DOHH2 (cell line): Measurements from ENCODE around the gene DUSP8.
"Not testable (repeated sequence)": the region's sequence is repeated elsewhere in the genome, so short reads cannot be mapped to it uniquely, and the experiment has no call there.

Experiments used
- CTCF ChIP-seq: fragments of 200-600 bp; sonication (generic); IDR thresholded peaks from one replicate; pipeline ENCODE4 v1.5.1; 2014; ENCODE audit warnings: antibody characterized with exemption, mild to moderate bottlenecking, low read depth, low read length; ENCODE audit not compliant: poor library complexity, severe bottlenecking
- EZH2phosphoT487 ChIP-seq: fragments of 200-600 bp; sonication (generic); IDR thresholded peaks from 2 replicates; pipeline ENCODE4 v1.6.1; 2017; ENCODE audit warnings: borderline replicate concordance, mild to moderate bottlenecking, antibody characterized with exemption, low read length, moderate library complexity, mixed read lengths

- TF ChIP-seq CTCF, EZH2phosphoT487: not testable (repeated sequence)
These were observed 24.6 kb upstream of the DUSP8 start for GRCh38 chr11:1596576-1597121.
